WTC11 (cell line): ENCODE data around the gene SPNS2. TPM values are rescaled to one million over a fixed set of nuclear protein-coding genes. Genes with fewer than 3 reads are reported as not detected.

Source experiments
- ATAC-seq: fragments of 200-7000 bp; cut with Tn5 transposase; 2 replicates; pipeline ENCODE4 v1.10.0; 2021; ENCODE audit warnings: mild to moderate bottlenecking, moderate library complexity
- CTCF ChIA-PET: fragments of 300-600 bp; sonication (Branson Sonifier 250); formaldehyde crosslinking; loops from one replicate; lab custom pipeline; 2021; ENCODE audit warnings: antibody characterized with exemption; lab: Charles Lee
- POLR2A ChIA-PET: fragments of 350-600 bp; sonication (Branson Sonifier 250); formaldehyde crosslinking; loops from one replicate; lab custom pipeline; 2021; ENCODE audit warnings: antibody characterized with exemption; lab: Charles Lee
- DNase-seq: peaks from one replicate; pipeline ENCODE4 v3.0.0; 2021; ENCODE audit warnings: low spot score
- H3K27ac Mint-ChIP-seq: 2 replicates; pipeline ENCODE4 v1.8.0; 2021; ENCODE audit warnings: mixed read lengths
- H3K27me3 Mint-ChIP-seq: 2 replicates; pipeline ENCODE4 v1.8.0; 2021; ENCODE audit warnings: low read depth, mild to moderate bottlenecking, moderate library complexity, mixed read lengths
- H3K36me3 Mint-ChIP-seq: 2 replicates; pipeline ENCODE4 v1.8.0; 2021; ENCODE audit warnings: mixed read lengths
- H3K4me1 Mint-ChIP-seq: 2 replicates; pipeline ENCODE4 v1.8.0; 2022; ENCODE audit warnings: mixed read lengths
- H3K4me3 Mint-ChIP-seq: 2 replicates; pipeline ENCODE4 v1.8.0; 2021; ENCODE audit warnings: mild to moderate bottlenecking, moderate library complexity, mixed read lengths
- H3K9me3 Mint-ChIP-seq: 2 replicates; pipeline ENCODE4 v1.8.0; 2021; ENCODE audit warnings: mixed read lengths
- AFF4 ChIP-seq: sonication (generic); formaldehyde crosslinking; IDR thresholded peaks from 2 replicates; pipeline ENCODE4 v1.8.1; 2023; ENCODE audit warnings: mild to moderate bottlenecking, missing genetic modification reagents, borderline replicate concordance
- ATF6 ChIP-seq: sonication (generic); formaldehyde crosslinking; IDR thresholded peaks from 2 replicates; pipeline ENCODE4 v1.8.1; 2023; ENCODE audit warnings: mild to moderate bottlenecking, missing genetic modification reagents
- CBFB ChIP-seq: sonication (generic); formaldehyde crosslinking; IDR thresholded peaks from 2 replicates; pipeline ENCODE4 v1.8.1; 2022; ENCODE audit warnings: mild to moderate bottlenecking, low read depth, missing genetic modification reagents
- CREB1 ChIP-seq: sonication (generic); formaldehyde crosslinking; IDR thresholded peaks from 2 replicates; pipeline ENCODE4 v1.8.0; 2023; ENCODE audit warnings: mild to moderate bottlenecking, missing genetic modification reagents
- CREM ChIP-seq: sonication (generic); formaldehyde crosslinking; IDR thresholded peaks from 2 replicates; pipeline ENCODE4 v1.8.1; 2022; ENCODE audit warnings: mild to moderate bottlenecking, missing genetic modification reagents, moderate library complexity
- E2F5 ChIP-seq: sonication (generic); formaldehyde crosslinking; IDR thresholded peaks from 2 replicates; pipeline ENCODE4 v1.8.1; 2022; ENCODE audit warnings: mild to moderate bottlenecking, moderate library complexity, missing genetic modification reagents
- HMGA2 ChIP-seq: fragments of 250-450 bp; sonication (Bioruptor Pico); IDR thresholded peaks from 2 replicates; pipeline ENCODE4 v1.4.0; 2021; ENCODE audit warnings: mild to moderate bottlenecking, moderate library complexity
- JAZF1 ChIP-seq: fragments of 250-450 bp; sonication (Bioruptor Pico); IDR thresholded peaks from 2 replicates; pipeline ENCODE4 v1.9.0; 2021; ENCODE audit warnings: moderate library complexity, mild to moderate bottlenecking, inconsistent platforms
- NFE2L1 ChIP-seq: sonication (generic); formaldehyde crosslinking; IDR thresholded peaks from 2 replicates; pipeline ENCODE4 v1.8.1; 2023; ENCODE audit warnings: missing genetic modification reagents
- RELA ChIP-seq: sonication (generic); formaldehyde crosslinking; IDR thresholded peaks from 2 replicates; pipeline ENCODE4 v1.8.1; 2022; ENCODE audit warnings: missing genetic modification reagents, mild to moderate bottlenecking, borderline replicate concordance
- TEAD1 ChIP-seq: sonication (generic); formaldehyde crosslinking; IDR thresholded peaks from 2 replicates; pipeline ENCODE4 v1.8.0; 2022; ENCODE audit warnings: mild to moderate bottlenecking, missing genetic modification reagents
- TEAD4 ChIP-seq: sonication (generic); formaldehyde crosslinking; IDR thresholded peaks from 2 replicates; pipeline ENCODE4 v1.8.0; 2022; ENCODE audit warnings: mild to moderate bottlenecking, missing genetic modification reagents
- ZBTB21 ChIP-seq: sonication (generic); formaldehyde crosslinking; IDR thresholded peaks from 2 replicates; pipeline ENCODE4 v1.8.1; 2023; ENCODE audit warnings: mild to moderate bottlenecking, missing genetic modification reagents, borderline replicate concordance
- ZMAT4 ChIP-seq: fragments of 250-450 bp; sonication (Bioruptor Pico); IDR thresholded peaks from 2 replicates; pipeline ENCODE4 v1.9.0; 2021; ENCODE audit warnings: mild to moderate bottlenecking
- ZNF121 ChIP-seq: sonication (generic); formaldehyde crosslinking; IDR thresholded peaks from 2 replicates; pipeline ENCODE4 v1.8.0; 2023; ENCODE audit warnings: missing genetic modification reagents
- ZNF138 ChIP-seq: sonication (generic); formaldehyde crosslinking; conservative IDR thresholded peaks from 2 replicates; pipeline ENCODE4 v1.8.1; 2022; ENCODE audit warnings: mild to moderate bottlenecking, moderate library complexity, missing genetic modification reagents
- ZNF263 ChIP-seq: sonication (generic); formaldehyde crosslinking; IDR thresholded peaks from 2 replicates; pipeline ENCODE4 v1.8.1; 2022; ENCODE audit warnings: low read depth, mild to moderate bottlenecking, moderate library complexity, missing genetic modification reagents
- ZNF425 ChIP-seq: fragments of 250-450 bp; sonication (Bioruptor Pico); conservative IDR thresholded peaks from 2 replicates; pipeline ENCODE4 v1.9.0; 2021; ENCODE audit warnings: mild to moderate bottlenecking
- total RNA-seq: library from RNA; stranded (reverse); gene quantifications from 3 replicates; pipeline ENCODE4 v1.2.3, GENCODE V29; 2021
- TF ChIP-seq, protein P1 (sequence below): sonication (generic); formaldehyde crosslinking; IDR thresholded peaks from 2 replicates; pipeline ENCODE4 v1.8.0; 2022; ENCODE audit warnings: mild to moderate bottlenecking, missing genetic modification reagents

Gene SPNS2
- total RNA-seq, 1 experiment from 2014 or later = 0.87 TPM

DNA sequence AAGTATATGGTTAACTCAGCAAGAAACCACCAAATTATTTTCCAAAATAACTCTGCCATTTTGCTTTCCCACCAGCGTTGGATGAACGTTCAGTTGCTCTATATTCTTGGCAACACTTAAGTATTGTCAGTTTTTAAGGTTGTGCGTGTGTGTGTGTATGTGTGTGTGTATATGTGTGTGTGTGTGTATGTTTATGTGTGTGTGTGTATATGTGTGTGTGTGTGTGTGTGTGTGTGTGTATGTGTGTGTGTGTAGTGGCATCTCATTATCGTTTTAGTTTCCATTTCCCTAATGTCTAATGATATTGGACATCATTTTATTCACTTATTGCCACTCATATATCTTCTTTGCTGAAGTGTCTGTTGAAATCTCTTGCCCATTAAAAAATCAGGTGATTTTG lies 74.4 kb downstream of the SPNS2 start:
- ChIA-PET CTCF (no interaction called here), POLR2A (no interaction called here)
- no peak for ATAC-seq
- Mint-ChIP-seq H3K27ac (no peak overlapping the region), H3K9me3 (no peaks in the 10 kb centered on the region), H3K27me3 (no peaks in the 10 kb centered on the region), H3K4me1 (peaks cover 38% of the 10 kb centered on the region)
- TF ChIP-seq E2F5 (CRISPR knock-in tag) = no peak
- TF ChIP-seq ZNF425 (CRISPR knock-in tag) = no peak
- no peak for TF ChIP-seq TEAD1 (CRISPR knock-in tag)
- no peak for TF ChIP-seq ZNF121 (CRISPR knock-in tag)
- TF ChIP-seq ZMAT4 (CRISPR knock-in tag) = no peak
- TF ChIP-seq AFF4 (CRISPR knock-in tag) = no peak
- TF ChIP-seq HMGA2 = no peak
- no peak for TF ChIP-seq CBFB
- no peak for TF ChIP-seq NFE2L1 (CRISPR knock-in tag)
- TF ChIP-seq CREB1 (CRISPR knock-in tag) = no peak
- no peak for TF ChIP-seq ZNF138 (CRISPR knock-in tag)
- TF ChIP-seq ZBTB21 (CRISPR knock-in tag) = no peak
- TF ChIP-seq RELA (CRISPR knock-in tag) = no peak
- no peak for TF ChIP-seq ATF6 (CRISPR knock-in tag)
- no peak for TF ChIP-seq JAZF1
- TF ChIP-seq, protein P1, sequence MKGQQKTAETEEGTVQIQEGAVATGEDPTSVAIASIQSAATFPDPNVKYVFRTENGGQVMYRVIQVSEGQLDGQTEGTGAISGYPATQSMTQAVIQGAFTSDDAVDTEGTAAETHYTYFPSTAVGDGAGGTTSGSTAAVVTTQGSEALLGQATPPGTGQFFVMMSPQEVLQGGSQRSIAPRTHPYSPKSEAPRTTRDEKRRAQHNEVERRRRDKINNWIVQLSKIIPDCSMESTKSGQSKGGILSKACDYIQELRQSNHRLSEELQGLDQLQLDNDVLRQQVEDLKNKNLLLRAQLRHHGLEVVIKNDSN (CRISPR knock-in tag) = no peak
- TF ChIP-seq TEAD4 = no peak
- no peak for TF ChIP-seq CREM (CRISPR knock-in tag)
- TF ChIP-seq ZNF263 (CRISPR knock-in tag) = no peak
- TF ChIP-seq, all 79 proteins: peak for 0
- Mint-ChIP-seq H3K36me3 (no peaks in the 10 kb centered on the region), H3K4me3 (no peak overlapping the region)
- DNase-seq = no peak
